A673 (cell line): Measurements from ENCODE around the gene CTNNA3.

Experiments used
- CTCF ChIP-seq: fragments of 300-800, 200-600 bp; sonication (generic); conservative IDR thresholded peaks from 2 replicates; pipeline ENCODE4 v1.5.1; 2017; ENCODE audit warnings: low read depth, mild to moderate bottlenecking, antibody characterized with exemption, low read length, moderate library complexity, mixed read lengths
- EZH2 ChIP-seq: fragments of 200-600 bp; sonication (generic); IDR thresholded peaks from 2 replicates; pipeline ENCODE4 v1.6.1; 2017; ENCODE audit warnings: borderline replicate concordance, low read depth, mild to moderate bottlenecking, mixed read lengths, antibody characterized with exemption, low read length; ENCODE audit not compliant: poor library complexity, severe bottlenecking

GRCh38 chr10:67537906-67538305, 158.1 kb downstream of the CTNNA3 start:
- TF ChIP-seq CTCF (no peak), EZH2 (no peak)
